Middle frontal gyrus (tissue), 1 donor: ENCODE measurements around the gene TSEN15.
A peak's percentile ranks its signal among the peaks of the same experiment; 100 is the strongest.

Experiments
- DNase-seq: peaks from one replicate; pipeline ENCODE4 v3.0.0-alpha.2; 2015; ENCODE audit warnings: low spot score; ENCODE audit errors: extremely low spot score

Gene TSEN15

DNA sequence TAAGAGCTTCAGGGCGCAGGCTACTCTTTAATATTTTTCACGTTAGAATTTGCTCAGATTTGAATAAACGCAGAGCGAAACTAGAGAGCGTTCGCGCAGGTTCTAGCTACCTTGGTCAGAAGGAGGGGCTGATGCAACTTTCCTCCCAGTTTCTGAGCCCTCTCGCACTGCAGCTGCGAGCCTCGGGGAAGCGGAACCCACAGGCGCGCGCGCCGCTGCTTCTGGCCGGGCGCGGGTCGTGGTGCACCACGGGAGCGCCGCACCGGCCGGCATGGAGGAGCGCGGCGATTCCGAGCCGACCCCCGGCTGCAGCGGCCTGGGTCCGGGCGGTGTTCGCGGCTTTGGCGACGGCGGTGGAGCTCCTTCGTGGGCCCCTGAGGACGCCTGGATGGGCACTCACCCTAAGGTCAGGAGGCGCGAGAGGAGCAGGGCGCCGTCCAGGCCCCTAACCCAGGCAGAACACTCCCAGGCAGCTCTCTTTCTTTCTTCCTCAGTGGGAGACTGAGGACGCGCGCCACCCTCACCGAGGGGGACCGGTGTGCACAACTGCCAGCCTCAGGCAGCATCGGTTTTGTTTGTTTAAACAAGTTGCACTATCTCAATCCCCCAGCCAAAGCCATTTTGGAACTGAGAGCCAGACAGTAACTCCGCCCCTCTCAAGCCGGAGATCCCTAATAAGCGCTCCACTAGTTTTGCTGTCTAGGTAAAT lies at the start of gene TSEN15:
Gene TSEN15, plus strand, starts transcription at position 246 of the 709 bp plus-strand sequence. Its CDS starts 26 bp downstream, at position 272.
- DNase-seq = no peak

DNA sequence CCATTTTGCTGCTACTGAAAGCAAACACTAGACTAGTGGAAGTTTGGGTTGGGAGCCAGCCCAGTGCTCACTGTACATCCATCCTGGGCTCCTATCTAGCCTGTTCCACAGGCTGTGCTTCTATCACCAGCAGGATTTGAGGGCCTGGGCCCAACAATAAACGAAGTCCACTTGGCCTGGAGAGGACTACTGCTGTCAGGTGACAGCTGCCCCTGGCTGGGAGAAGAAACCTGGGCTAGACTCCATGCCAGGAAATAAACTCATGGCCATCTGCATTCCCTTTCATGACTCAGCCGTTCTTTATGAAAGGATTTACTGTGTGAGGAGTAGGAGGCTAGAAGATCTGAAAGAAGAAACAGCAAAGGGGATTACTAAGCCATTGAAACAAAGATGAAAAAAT lies 49.5 kb upstream of the TSEN15 start:
- DNase-seq = peak; percentile 67

DNA sequence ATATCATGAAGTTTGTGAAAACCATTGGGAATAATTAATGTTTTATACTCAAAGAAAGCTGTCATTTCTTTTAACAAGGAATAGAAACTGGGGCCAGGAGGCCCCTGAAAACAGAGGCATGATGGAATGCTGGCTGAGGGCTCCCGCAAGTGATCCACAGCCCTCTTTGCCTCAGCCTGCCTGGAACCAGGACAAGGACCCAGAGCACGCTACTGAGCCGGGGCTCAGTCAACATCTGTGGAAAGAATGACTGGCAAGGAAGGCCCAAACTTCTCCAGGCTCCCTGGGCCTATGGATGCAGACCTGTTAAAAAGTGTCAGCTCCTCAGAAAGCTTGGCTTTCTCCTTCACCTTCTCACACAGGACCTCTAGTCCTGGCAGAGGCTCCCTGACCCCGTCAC lies 46.6 kb upstream of the TSEN15 start:
- no peak for DNase-seq

DNA sequence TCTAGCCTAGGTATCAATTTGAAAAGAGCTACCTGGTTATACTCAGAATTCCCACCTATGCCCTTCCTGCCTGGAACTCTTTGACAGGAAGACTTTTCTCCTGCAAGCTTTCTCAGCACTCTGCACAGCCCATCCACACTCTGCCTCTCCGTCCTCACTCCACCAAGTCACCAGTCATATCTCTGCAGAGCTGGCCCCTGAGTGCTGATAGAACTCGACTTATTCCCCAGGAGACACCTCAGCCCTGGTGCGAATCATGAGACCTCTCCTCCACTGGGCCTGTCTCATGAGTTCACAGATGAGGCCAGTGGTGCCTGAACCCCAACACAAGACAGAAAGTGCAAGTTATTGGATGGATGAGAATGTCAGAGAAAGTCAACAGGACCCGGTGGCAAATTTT lies 46.0 kb upstream of the TSEN15 start:
- DNase-seq = no peak

DNA sequence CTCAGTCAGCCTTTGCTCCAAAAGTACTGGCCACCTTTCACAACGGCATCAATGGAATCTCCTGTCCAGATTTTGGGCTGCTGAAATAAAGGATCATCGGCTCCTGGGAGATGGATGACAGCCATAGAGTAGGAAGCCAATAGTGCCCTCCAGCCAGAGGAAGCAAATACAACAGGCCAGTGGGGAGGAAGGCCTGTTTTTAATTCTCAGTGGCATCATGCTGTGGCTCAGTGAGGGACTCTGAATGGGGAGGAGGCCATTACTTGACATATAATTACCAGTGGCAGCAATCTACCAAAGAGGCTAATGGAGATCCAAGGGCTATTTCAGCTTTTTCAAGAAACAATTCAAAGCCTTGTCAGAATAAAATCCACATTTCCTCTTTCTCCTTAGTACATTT lies 40.7 kb upstream of the TSEN15 start:
- no peak for DNase-seq

DNA sequence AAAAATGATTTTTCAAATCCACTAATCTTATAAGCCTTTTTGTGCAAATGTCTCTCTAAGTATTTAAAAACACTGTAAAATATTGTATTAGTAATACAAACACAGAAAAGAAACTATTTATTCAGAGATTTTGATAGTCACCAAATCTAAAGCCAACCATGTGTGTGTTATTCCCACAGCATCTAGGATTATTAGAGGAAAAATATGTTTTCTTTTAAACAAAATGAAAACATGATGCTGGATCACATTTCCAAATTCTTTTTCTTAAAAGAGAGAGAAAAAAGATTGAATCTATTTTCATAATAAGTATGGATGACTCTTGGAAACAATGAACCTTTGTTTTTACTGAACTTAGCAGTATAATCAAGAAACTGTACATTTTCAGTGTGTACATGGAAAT lies 39.3 kb upstream of the TSEN15 start:
- DNase-seq = no peak

DNA sequence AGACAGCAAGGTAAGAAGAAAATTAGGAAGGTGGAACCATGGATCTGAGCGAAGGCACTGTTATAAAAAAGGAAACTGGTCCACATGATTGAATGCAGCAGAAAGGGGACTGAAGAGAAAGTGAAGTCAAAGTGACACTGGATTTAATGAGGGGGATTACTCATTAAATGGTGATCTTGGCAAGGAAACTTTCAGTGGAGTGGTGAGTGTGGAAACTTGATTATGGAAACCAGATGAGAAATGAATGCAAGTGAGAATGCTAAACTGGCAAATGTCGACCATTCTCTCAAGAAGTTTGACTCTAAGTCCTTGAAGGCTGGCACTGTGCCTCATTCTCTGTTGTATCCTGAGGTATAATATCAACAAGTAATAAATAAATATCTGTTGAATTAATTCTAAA lies 37.3 kb upstream of the TSEN15 start:
- no peak for DNase-seq

DNA sequence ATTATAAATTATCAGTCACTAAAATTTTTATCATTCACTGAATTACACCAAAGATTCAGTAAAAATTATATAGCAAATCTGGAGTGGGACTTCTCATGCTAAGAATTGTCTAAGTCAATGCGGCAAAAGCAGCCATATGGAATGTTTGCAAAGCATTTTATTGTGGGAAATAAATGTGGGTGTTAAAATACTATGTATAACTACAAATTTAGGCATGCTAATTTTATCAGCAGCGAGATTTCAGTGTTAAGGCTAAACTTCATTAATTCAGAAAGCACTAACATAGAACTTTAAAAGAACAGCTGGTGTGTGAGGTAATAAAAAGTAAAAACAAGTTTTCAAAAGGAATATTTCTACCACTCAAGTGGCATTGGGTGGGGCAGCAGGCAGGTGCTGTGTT lies 35.4 kb upstream of the TSEN15 start:
- DNase-seq = no peak

DNA sequence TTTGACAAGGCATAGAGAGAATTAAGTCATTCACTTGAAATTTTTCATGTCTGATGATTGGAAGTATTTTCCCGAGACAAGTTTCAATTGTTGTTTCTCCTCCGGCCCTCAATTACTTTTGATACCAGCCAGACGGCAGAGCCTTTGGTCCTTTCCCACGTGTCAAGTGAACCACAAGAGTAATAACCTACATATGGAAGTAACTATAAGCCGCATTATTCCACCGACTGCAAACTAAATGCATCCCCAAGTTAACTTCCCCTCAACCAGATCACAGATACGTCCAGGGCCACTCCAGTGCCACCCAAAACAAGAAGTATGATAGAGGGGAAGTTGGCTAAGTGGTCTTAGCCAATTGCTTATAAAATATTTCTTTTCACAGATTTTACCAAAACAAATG lies 34.2 kb upstream of the TSEN15 start:
- no peak for DNase-seq

DNA sequence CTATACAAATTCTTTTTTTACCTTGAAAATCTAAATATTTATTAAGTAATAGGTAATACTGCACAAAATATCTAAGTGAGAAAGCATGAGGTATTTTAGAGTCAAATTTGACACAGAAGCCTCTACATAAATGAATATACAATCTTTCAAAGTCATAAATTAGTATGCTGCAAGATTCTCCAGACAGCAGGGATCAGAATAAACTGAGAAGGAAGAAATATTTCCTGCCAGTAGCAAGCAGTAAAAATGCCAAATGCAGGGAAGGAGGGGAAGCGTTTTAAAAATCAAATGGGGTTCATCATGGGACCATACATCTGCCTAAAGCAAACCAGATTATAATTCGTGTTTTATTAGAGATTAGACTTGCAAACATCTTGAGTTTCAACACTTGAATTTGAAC lies 32.9 kb upstream of the TSEN15 start:
- DNase-seq = no peak

DNA sequence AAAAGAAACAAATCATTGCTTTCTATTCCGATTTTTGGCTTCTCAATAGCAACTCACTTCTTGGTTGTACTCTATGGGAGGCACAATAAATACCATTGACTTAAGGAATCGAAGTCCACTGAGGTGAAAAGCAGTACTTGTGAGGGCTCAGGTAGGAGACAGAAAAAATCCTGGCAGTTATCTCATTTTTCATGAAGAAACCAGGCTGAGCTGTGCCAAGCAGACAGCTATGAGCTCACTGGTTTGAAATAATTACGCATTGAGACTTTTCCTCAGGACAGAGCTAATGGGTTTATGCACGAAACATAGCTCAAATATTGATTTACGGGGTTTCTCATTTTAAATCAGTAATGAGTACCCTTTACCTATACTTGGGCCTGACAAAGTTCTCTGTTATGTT lies 32.5 kb upstream of the TSEN15 start:
- no peak for DNase-seq

DNA sequence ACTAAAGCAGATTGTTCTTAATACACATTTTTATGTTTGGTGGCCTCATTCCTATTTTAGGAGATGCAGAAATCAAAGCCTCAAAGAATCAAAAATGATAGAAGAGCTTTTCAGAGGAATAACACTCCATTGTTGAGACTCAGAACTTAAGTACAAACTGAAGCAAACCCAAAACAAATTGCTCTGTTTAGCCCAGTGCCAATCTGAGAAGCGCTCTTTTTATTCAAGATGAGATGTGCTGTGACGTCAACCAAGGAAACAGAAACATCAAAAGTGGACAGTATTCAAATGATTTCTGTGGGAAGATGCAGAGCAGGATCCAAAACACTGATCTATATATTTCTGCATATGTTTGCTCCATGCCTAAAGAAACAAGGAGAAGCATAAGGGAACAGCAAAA lies 32.0 kb upstream of the TSEN15 start:
- DNase-seq = no peak

DNA sequence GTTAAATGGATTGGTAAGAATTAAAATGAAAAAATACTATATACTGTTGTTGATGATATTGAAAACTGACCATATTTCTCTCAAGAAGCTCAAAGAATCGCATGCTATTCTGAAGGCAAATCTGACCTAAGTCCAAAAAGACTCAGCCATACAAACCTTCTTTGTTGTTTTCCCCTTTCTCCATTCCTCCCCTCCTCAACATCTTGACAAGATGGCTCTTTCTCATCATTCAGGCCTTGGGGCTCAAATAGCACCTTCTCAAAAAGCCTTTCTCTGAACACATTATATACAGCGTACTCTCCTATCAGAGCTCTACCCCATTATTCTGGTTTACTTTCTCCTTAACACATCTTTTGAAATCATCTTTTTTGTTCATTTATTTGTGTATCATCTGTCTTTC lies 31.2 kb upstream of the TSEN15 start:
- no peak for DNase-seq

DNA sequence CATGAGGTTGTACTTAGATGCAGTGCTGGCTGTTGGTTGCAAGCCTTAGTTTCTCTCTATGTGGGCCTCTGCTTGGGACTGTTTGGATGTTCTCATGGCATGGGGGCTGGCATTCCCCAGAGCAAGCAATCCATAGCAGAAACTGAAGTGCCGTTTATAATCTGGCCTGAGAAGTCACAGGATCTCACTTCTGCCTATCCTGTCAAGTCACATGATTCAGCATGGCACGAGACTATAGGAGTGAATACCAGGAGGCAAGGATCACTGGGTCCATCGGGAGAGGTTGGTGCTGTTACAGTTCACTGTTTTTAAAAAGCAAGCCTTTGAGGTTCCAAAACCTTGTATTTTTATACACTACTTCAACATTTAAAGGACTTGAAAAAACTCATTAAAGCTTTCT lies 30.7 kb upstream of the TSEN15 start:
- no peak for DNase-seq

DNA sequence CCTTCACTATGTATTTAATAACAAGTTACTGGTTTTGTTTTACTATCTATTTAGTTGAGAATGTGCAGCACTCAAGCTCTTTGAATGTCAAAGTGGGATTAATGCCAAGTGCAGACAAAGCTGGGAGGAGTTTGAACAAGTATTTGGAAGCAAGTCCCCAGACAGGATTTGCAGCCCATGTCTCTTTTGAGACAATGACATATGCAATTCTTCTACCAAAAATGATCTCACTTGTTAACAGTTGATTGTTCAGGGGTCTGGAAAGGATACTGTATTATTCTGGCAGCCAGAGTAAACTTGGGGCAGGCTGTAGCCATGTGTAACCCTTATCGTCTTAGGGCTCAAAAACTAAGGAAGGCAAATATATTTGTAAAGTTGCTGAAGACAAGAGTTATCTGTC lies 29.8 kb upstream of the TSEN15 start:
- no peak for DNase-seq

DNA sequence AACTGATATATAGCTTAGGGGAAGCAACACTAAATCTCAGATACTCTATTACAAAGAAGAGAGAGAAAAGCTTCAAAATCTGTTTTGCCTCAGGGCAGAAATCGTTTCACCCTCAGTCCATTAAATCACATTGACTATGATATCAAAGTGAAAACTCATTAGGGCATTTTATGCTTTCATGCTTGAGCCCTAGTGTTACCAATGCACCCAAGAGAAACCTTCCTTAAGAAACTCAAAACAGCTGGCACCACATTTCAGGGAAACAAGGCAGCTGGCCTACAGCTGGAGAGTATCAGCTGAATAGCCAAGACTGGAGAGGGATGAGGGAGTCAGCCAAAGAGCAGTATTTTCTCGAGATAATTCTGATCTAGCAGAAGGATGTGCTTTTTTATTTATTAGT lies 28.9 kb upstream of the TSEN15 start:
- no peak for DNase-seq

DNA sequence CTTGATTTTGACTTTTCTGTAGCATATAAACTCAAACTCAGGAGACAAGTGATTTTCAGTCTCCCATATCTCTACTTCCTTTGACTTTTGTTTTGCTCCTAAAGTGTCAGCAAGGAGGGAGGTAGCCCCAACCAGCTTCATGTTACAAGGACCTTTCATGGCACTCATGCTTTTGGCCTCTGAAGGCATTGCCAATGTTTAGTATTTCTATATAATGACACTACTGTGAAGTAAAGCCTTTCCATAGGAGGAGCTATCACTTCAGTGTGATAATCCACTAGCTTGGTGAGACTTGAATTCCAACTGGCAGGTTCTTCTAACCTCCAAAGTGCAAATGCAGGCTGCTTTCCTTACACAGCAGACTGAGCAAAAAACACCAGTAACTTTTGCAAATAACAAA lies 28.4 kb upstream of the TSEN15 start:
- no peak for DNase-seq

DNA sequence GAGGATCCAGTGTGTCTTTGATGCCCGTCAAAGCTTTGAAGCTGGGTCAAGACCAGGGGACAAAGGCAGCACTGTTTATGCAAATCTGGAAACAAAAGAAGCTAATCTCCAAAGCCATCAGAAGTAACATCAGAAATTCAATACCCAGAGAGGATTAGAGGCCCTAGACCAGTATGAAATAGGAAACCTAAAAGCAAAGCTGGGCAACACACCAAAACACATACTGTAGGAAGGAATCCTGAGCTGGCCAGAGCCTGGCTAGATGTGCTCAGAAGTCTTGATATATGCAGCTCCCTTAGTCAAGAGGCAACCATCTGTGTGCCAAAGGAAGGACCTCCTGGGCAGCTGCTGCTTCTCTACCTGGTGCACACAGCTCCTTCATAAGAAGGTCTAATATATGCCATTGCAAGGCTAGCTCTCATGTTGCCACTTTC lies 26.3 kb upstream of the TSEN15 start:
- no peak for DNase-seq

DNA sequence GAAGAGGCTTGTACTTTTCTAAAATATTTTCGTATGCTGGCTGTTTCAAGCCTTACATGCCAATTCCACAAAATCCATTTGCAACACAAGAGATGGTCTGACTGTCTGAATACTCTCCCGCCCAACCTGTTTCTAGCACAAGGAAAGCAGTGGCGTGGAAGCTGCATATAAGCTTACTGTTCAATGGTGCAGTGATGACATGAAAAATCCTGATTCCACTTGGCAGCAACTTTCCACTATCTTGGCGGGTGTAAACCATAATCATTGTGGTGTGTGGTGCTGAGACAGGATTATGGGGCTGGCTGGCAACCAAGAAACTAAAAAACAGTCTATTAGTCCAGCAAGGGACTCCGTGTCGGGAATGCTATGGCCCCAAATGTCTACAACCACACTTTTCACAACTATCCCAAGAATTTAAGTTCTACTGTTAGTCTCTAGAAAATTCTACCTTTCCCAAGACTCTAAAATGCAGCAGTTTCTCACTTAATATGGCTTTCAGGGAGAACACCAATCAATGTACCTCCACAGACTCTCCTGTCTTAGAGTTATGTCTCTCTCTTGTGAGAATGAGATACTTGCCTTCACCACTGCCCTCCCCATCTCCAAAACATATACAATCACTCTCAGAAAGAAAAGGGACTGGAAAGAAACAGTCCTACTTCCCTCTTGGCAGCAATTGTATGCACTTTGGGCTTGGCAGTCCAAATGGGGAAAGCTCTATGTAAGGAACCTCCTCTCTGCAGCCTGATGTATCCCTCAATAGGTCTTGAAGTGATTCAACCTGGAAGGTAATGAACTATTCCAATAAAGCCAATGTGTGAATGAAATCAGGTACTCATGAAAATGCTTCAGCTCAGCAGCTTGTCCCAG lies 23.5 kb upstream of the TSEN15 start:
- DNase-seq = no peak

DNA sequence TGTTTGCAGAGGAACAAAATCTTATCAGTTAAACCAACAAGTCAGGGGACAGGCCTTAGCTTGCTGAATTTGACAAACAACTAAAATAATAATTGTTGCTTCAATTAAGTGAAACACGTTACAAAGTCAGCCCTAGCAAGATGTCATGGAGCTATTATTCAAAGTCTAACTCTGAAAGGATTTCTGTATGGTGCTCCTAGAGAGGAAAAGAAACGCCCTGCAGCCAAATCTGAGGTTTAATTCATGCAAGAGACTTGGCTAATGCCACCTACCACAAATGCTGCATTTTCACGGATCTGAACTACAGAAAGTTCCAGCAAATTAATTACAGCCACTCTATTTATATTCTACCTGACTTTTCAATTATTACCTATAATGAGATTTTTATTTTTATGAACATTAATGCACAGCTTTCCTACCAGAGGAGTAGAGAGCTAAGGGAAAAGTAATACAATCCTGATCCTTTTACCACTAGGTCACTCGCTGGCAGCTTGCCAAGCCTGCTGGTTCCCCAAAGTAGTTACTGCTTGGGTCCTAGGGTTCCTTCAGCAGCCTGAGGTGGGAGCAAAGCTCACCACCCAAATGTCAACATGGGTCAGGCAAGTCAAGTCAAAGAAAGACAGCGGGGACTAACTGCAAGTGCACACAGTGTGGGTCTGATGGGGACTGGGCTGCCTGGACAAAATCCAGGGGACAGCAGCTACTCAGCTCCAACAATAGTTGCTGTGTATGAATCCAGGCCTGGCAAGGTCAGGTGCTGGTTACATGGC lies 22.5 kb upstream of the TSEN15 start:
- DNase-seq = no peak

DNA sequence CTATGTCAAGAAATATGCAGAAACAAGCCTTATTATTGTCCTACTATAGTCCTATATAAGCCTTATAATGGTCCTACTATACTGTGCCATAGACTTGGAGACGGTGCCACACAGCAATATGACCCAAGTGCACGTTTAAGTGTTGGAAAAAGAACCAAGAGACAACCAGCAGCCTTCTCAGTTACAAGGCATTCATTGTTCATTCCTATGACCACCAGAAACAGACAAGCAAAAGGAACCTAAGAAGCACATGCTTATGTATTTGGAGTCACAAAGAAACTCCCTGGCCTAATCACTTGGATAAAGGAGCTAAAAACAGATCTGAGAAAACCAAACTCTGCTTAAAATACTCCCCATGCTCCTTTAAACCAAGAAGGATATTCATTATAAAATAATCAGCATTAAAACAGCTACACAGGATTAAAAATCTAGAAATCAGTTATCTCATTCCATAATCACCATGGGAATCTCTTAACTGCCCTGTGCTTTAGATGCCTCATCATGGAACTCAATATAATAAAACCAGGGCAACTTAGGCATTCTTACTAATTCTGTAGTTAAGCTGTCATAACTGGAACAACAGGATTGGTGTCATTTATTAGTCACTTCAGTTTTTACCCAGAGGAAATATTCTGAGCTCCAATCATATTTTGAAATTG lies 21.0 kb upstream of the TSEN15 start:
- DNase-seq = no peak

DNA sequence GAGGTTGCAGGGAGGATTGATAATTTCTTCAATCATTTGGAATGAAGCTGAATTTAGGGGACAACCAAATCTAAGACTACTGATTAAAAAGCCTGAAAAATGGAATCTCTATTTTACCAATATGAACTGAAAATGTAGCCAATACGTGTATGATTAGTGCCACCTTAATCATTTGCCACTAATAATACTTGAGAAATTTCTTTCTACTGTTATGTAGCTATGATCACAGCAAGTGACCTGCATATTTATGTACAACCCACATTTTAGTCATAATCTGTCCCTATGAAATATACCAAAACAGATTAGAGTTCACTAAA lies 20.5 kb upstream of the TSEN15 start:
- no peak for DNase-seq
